ENCODE results near the gene THSD7B.
"Not testable (repeated sequence)": the region's sequence is repeated elsewhere in the genome, so short reads cannot be mapped to it uniquely, and the experiment has no call there.

Gene THSD7B

GRCh38 chr2:137287913-137288639 lies 522.7 kb downstream of the THSD7B start:
- DNase-seq, result no peak

- DNase-seq, result no peak
These were observed 526.7 kb downstream of the THSD7B start for GRCh38 chr2:137291836-137292570.

- no peak for DNase-seq
These were observed 533.0 kb downstream of the THSD7B start for GRCh38 chr2:137298377-137298776.

- no peak for DNase-seq
These were observed 535.6 kb downstream of the THSD7B start for GRCh38 chr2:137300987-137301386.

GRCh38 chr2:137302957-137303356 lies 537.6 kb downstream of the THSD7B start:
- DNase-seq, result no peak

- DNase-seq, result no peak
These were observed 550.7 kb downstream of the THSD7B start for GRCh38 chr2:137316075-137316474.

GRCh38 chr2:137321566-137321965 lies 556.2 kb downstream of the THSD7B start:
- DNase-seq, result no peak

GRCh38 chr2:137331562-137331961 lies 566.2 kb downstream of the THSD7B start:
- not testable (repeated sequence) for DNase-seq

GRCh38 chr2:137333386-137334165 lies 568.2 kb downstream of the THSD7B start:
- no peak for DNase-seq

- DNase-seq, result no peak
These were observed 570.7 kb downstream of the THSD7B start for GRCh38 chr2:137336067-137336466.

- no peak for DNase-seq
These were observed 573.7 kb downstream of the THSD7B start for GRCh38 chr2:137339051-137339450.

GRCh38 chr2:137345994-137346393 lies 580.6 kb downstream of the THSD7B start:
- DNase-seq, result no peak

GRCh38 chr2:137348301-137348700 lies 583.0 kb downstream of the THSD7B start:
- no peak for DNase-seq

GRCh38 chr2:137357634-137358033 lies 592.3 kb downstream of the THSD7B start:
- no peak for DNase-seq

GRCh38 chr2:137367361-137367760 lies 602.0 kb downstream of the THSD7B start:
- no peak for DNase-seq

GRCh38 chr2:137369106-137369505 lies 603.8 kb downstream of the THSD7B start:
- DNase-seq, result no peak

- no peak for DNase-seq
These were observed 613.8 kb downstream of the THSD7B start for GRCh38 chr2:137379186-137379585.

- DNase-seq, result no peak
These were observed 615.3 kb downstream of the THSD7B start for GRCh38 chr2:137380610-137381009.

GRCh38 chr2:137381731-137382130 lies 616.4 kb downstream of the THSD7B start:
- DNase-seq, result no peak

GRCh38 chr2:137383391-137383790 lies 618.0 kb downstream of the THSD7B start:
- DNase-seq, result no peak

GRCh38 chr2:137387044-137387443 lies 621.7 kb downstream of the THSD7B start:
- no peak for DNase-seq

- no peak for DNase-seq
These were observed 640.2 kb downstream of the THSD7B start for GRCh38 chr2:137405496-137405895.

GRCh38 chr2:137411585-137411984 lies 646.2 kb downstream of the THSD7B start:
- no peak for DNase-seq

- DNase-seq, result no peak
These were observed 655.4 kb downstream of the THSD7B start for GRCh38 chr2:137420744-137421143.

Data from activated CD4-positive, alpha-beta T cell treated with anti-CD3 and anti-CD28 coated beads, Interleukin-2, Interleukin-6, amounts not matched to agents 100 ng/mL and 50 ng/mL, durations not matched to agents 16 hours and 8 hours (primary cell).